ENCODE data around the gene LIPG. TPM values are rescaled to one million over a fixed set of nuclear protein-coding genes. Genes with fewer than 3 reads are reported as not detected.

The LIPG gene
- total RNA-seq, 2 donors from 2014 or later, result 2.8 to 30.5 TPM

GRCh38 chr18:49534846-49535601 is 26.8 kb upstream of the LIPG start:
- ATAC-seq (ENCODE audit: insufficient number of reproducible peaks, low FRiP score, low read depth), result no peak
- Histone ChIP-seq H3K36me3 (no peaks in the 10 kb centered on the region), H3K4me3 (no peak overlapping the region), H3K27me3 (replicated peaks; ENCODE audit: insufficient read depth) (no peaks in the 10 kb centered on the region), H3K9me3 (no peaks in the 10 kb centered on the region), H3K4me1 (ENCODE audit: control insufficient read depth in 1 of 2, low read depth in 2 of 2) (no peaks in the 10 kb centered on the region), H3K27ac (no peak overlapping the region)
- no peak for DNase-seq (ENCODE audit: low spot score)
- TF ChIP-seq, protein P1, sequence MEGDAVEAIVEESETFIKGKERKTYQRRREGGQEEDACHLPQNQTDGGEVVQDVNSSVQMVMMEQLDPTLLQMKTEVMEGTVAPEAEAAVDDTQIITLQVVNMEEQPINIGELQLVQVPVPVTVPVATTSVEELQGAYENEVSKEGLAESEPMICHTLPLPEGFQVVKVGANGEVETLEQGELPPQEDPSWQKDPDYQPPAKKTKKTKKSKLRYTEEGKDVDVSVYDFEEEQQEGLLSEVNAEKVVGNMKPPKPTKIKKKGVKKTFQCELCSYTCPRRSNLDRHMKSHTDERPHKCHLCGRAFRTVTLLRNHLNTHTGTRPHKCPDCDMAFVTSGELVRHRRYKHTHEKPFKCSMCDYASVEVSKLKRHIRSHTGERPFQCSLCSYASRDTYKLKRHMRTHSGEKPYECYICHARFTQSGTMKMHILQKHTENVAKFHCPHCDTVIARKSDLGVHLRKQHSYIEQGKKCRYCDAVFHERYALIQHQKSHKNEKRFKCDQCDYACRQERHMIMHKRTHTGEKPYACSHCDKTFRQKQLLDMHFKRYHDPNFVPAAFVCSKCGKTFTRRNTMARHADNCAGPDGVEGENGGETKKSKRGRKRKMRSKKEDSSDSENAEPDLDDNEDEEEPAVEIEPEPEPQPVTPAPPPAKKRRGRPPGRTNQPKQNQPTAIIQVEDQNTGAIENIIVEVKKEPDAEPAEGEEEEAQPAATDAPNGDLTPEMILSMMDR (IDR thresholded peaks at IDR 0.05), result no peak

GRCh38 chr18:49537232-49537896 is 24.5 kb upstream of the LIPG start:
- Histone ChIP-seq H3K27ac (no peak overlapping the region), H3K27me3 (replicated peaks; ENCODE audit: insufficient read depth) (no peaks in the 10 kb centered on the region), H3K36me3 (no peaks in the 10 kb centered on the region), H3K4me3 (no peak overlapping the region), H3K9me3 (no peaks in the 10 kb centered on the region), H3K4me1 (ENCODE audit: control insufficient read depth in 1 of 2, low read depth in 2 of 2) (no peaks in the 10 kb centered on the region)
- DNase-seq (ENCODE audit: low spot score) (no peak), ATAC-seq (ENCODE audit: insufficient number of reproducible peaks, low FRiP score, low read depth) (no peak)
- TF ChIP-seq, protein P1 (IDR thresholded peaks at IDR 0.05), result no peak

- H3K4me3 ChIP-seq, result no peak overlapping the region
- no peaks in the 10 kb centered on the region for H3K36me3 ChIP-seq
- ATAC-seq (ENCODE audit: insufficient number of reproducible peaks, low FRiP score, low read depth), result no peak
- no peaks in the 10 kb centered on the region for H3K4me1 ChIP-seq (ENCODE audit: control insufficient read depth in 1 of 2, low read depth in 2 of 2)
- no peaks in the 10 kb centered on the region for H3K27me3 ChIP-seq (replicated peaks; ENCODE audit: insufficient read depth)
- H3K27ac ChIP-seq, result no peak overlapping the region
- TF ChIP-seq, protein P1 (IDR thresholded peaks at IDR 0.05), result no peak
- no peak for DNase-seq (ENCODE audit: low spot score)
- H3K9me3 ChIP-seq, result no peaks in the 10 kb centered on the region
Observed at GRCh38 chr18:49544362-49544761, 17.5 kb upstream of the LIPG start.

DNA sequence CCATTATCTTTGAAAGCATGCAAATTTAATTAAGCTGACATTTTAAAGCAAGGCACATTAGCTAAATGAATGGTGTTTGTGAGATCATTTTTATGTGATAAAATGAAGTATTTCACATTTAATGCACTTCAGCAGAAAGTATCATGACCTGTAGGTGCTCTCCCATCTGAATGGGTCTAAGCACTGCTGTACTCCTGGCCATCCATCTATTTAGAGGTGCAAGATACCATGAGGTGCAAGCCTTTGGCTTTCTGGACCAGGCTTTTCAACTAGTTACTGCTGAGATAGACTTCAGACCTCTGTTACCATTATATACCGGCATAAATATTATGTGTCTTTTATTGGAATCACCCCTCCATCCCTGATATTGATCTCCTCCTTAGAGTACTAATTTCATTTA is 15.6 kb upstream of the LIPG start:
- Histone ChIP-seq H3K36me3 (no peaks in the 10 kb centered on the region), H3K27me3 (replicated peaks; ENCODE audit: insufficient read depth) (no peaks in the 10 kb centered on the region), H3K27ac (no peak overlapping the region), H3K9me3 (no peaks in the 10 kb centered on the region), H3K4me3 (no peak overlapping the region), H3K4me1 (ENCODE audit: control insufficient read depth in 1 of 2, low read depth in 2 of 2) (no peaks in the 10 kb centered on the region)
- ATAC-seq (ENCODE audit: insufficient number of reproducible peaks, low FRiP score, low read depth) (no peak), DNase-seq (ENCODE audit: low spot score) (no peak)
- TF ChIP-seq, protein P1 (IDR thresholded peaks at IDR 0.05), result no peak

DNA sequence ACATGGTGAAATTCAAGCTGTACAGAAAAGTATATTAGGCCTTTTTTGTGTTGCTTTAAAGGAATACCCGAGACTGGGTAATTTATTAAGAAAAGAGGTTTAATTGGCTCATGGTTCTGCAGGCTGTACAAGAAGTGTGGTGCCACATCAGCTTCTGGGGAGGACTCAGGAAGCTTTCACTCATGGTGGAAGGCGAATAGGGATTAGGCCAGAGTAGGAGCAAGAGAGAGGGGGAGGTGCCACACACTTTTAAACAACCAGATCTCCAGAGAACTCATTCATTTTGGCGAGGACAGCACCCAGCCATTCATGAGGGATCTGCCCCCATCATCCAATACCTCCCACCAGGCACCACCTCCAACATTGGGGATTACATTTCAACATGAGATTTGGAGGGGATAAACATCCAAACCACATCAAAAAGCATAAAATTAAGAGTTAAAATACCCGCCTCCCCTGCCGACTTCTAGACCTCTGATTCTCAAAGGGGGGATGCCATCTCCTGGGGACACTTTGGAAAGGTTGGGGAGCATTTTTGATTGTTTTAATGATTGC is 15.1 kb upstream of the LIPG start:
- TF ChIP-seq, protein P1 (IDR thresholded peaks at IDR 0.05), result no peak
- Histone ChIP-seq H3K27me3 (replicated peaks; ENCODE audit: insufficient read depth) (no peaks in the 10 kb centered on the region), H3K9me3 (no peaks in the 10 kb centered on the region), H3K4me1 (ENCODE audit: control insufficient read depth in 1 of 2, low read depth in 2 of 2) (no peaks in the 10 kb centered on the region), H3K4me3 (no peak overlapping the region), H3K27ac (no peak overlapping the region), H3K36me3 (no peaks in the 10 kb centered on the region)
- no peak for ATAC-seq (ENCODE audit: insufficient number of reproducible peaks, low FRiP score, low read depth)
- DNase-seq (ENCODE audit: low spot score), result no peak

All from thoracic aorta (tissue), 2 donors.